ENCODE data around the gene FGF6. TPM values are rescaled to one million over a fixed set of nuclear protein-coding genes. Genes with fewer than 3 reads are reported as not detected.

FGF6 gene
- total RNA-seq, 1 donor from 2014 or later, result not detected

- Histone ChIP-seq H2AFZ (ENCODE audit: low read depth, low read length) (no peak overlapping the region), H3K27ac (ENCODE audit: low read depth, low read length) (no peak overlapping the region), H3K4me2 (ENCODE audit: low read length) (no peak overlapping the region), H3K79me2 (ENCODE audit: insufficient read depth, low read length) (no peaks in the 10 kb centered on the region), H3K4me3 (ENCODE audit: insufficient read depth, low read depth, low read length) (no peak overlapping the region), H4K20me1 (ENCODE audit: insufficient read depth, low read length) (no peaks in the 10 kb centered on the region), H3K36me3 (ENCODE audit: insufficient read depth, low read length) (no peaks in the 10 kb centered on the region), H3K27me3 (ENCODE audit: insufficient read depth, low read length) (no peaks in the 10 kb centered on the region), H3K4me1 (ENCODE audit: insufficient read depth, low read length) (no peaks in the 10 kb centered on the region), H3K9me3 (ENCODE audit: insufficient read depth, low read depth, low read length) (no peaks in the 10 kb centered on the region), H3K9ac (ENCODE audit: low read length) (no peak overlapping the region)
- TF ChIP-seq EZH2 (IDR thresholded peaks at IDR 0.05; ENCODE audit: insufficient read depth, low read length) (no peak), CTCF (IDR thresholded peaks at IDR 0.05; ENCODE audit: insufficient read depth, low read depth, low read length) (no peak)
- Mint-ChIP-seq H3K4me1 (ENCODE audit: low read depth, unreplicated experiment) (no peaks in the 10 kb centered on the region), H3K27me3 (ENCODE audit: low read depth, unreplicated experiment) (peaks cover 28% of the 10 kb centered on the region), H3K4me3 (ENCODE audit: unreplicated experiment) (no peak overlapping the region), H3K9me3 (ENCODE audit: unreplicated experiment) (peaks cover 11% of the 10 kb centered on the region), H3K36me3 (ENCODE audit: low read depth, unreplicated experiment) (no peaks in the 10 kb centered on the region), H3K27ac (ENCODE audit: unreplicated experiment) (no peak overlapping the region)
- DNase-seq (ENCODE audit: low read depth), result no peak
- FAIRE-seq, result no peak
Observed at GRCh38 chr12:4431866-4432265, 13.7 kb downstream of the FGF6 start.

- H3K4me3 Mint-ChIP-seq (ENCODE audit: unreplicated experiment), result no peak overlapping the region
- FAIRE-seq, result no peak
- no peak for TF ChIP-seq CTCF (IDR thresholded peaks at IDR 0.05; ENCODE audit: insufficient read depth, low read depth, low read length)
- TF ChIP-seq EZH2 (IDR thresholded peaks at IDR 0.05; ENCODE audit: insufficient read depth, low read length), result no peak
- Histone ChIP-seq H4K20me1 (ENCODE audit: insufficient read depth, low read length) (no peaks in the 10 kb centered on the region), H3K36me3 (ENCODE audit: insufficient read depth, low read length) (no peaks in the 10 kb centered on the region), H3K27me3 (ENCODE audit: insufficient read depth, low read length) (no peaks in the 10 kb centered on the region), H3K79me2 (ENCODE audit: insufficient read depth, low read length) (no peaks in the 10 kb centered on the region), H3K4me2 (ENCODE audit: low read length) (no peak overlapping the region), H2AFZ (ENCODE audit: low read depth, low read length) (no peak overlapping the region), H3K27ac (ENCODE audit: low read depth, low read length) (no peak overlapping the region), H3K9me3 (ENCODE audit: insufficient read depth, low read depth, low read length) (no peaks in the 10 kb centered on the region), H3K4me3 (ENCODE audit: insufficient read depth, low read depth, low read length) (no peak overlapping the region), H3K4me1 (ENCODE audit: insufficient read depth, low read length) (no peaks in the 10 kb centered on the region), H3K9ac (ENCODE audit: low read length) (no peak overlapping the region)
- no peaks in the 10 kb centered on the region for H3K4me1 Mint-ChIP-seq (ENCODE audit: low read depth, unreplicated experiment)
- H3K9me3 Mint-ChIP-seq (ENCODE audit: unreplicated experiment), result peaks cover 11% of the 10 kb centered on the region
- no peak for DNase-seq (ENCODE audit: low read depth)
- no peak overlapping the region for H3K27ac Mint-ChIP-seq (ENCODE audit: unreplicated experiment)
- no peaks in the 10 kb centered on the region for H3K36me3 Mint-ChIP-seq (ENCODE audit: low read depth, unreplicated experiment)
- H3K27me3 Mint-ChIP-seq (ENCODE audit: low read depth, unreplicated experiment), result peaks cover 28% of the 10 kb centered on the region
Observed at GRCh38 chr12:4431436-4431835, 14.2 kb downstream of the FGF6 start.

GRCh38 chr12:4424422-4424821 is 21.2 kb downstream of the FGF6 start:
- H3K27ac Mint-ChIP-seq (ENCODE audit: unreplicated experiment), result no peak overlapping the region
- Histone ChIP-seq H3K27me3 (ENCODE audit: insufficient read depth, low read length) (no peaks in the 10 kb centered on the region), H3K4me3 (ENCODE audit: insufficient read depth, low read depth, low read length) (no peak overlapping the region), H3K4me1 (ENCODE audit: insufficient read depth, low read length) (no peaks in the 10 kb centered on the region), H3K27ac (ENCODE audit: low read depth, low read length) (no peak overlapping the region), H3K4me2 (ENCODE audit: low read length) (no peak overlapping the region), H2AFZ (ENCODE audit: low read depth, low read length) (no peak overlapping the region), H4K20me1 (ENCODE audit: insufficient read depth, low read length) (no peaks in the 10 kb centered on the region), H3K9me3 (ENCODE audit: insufficient read depth, low read depth, low read length) (no peaks in the 10 kb centered on the region), H3K9ac (ENCODE audit: low read length) (no peak overlapping the region), H3K36me3 (ENCODE audit: insufficient read depth, low read length) (no peaks in the 10 kb centered on the region), H3K79me2 (ENCODE audit: insufficient read depth, low read length) (no peaks in the 10 kb centered on the region)
- TF ChIP-seq EZH2 (IDR thresholded peaks at IDR 0.05; ENCODE audit: insufficient read depth, low read length), result no peak
- no peak for FAIRE-seq
- no peaks in the 10 kb centered on the region for H3K4me1 Mint-ChIP-seq (ENCODE audit: low read depth, unreplicated experiment)
- no peak overlapping the region for H3K4me3 Mint-ChIP-seq (ENCODE audit: unreplicated experiment)
- DNase-seq (ENCODE audit: low read depth), result no peak
- H3K36me3 Mint-ChIP-seq (ENCODE audit: low read depth, unreplicated experiment), result no peaks in the 10 kb centered on the region
- peaks cover 6% of the 10 kb centered on the region for H3K9me3 Mint-ChIP-seq (ENCODE audit: unreplicated experiment)
- peaks cover 7% of the 10 kb centered on the region for H3K27me3 Mint-ChIP-seq (ENCODE audit: low read depth, unreplicated experiment)
